Nephron (organoid): ENCODE measurements around the gene NCSTN.

Experiments used
- H3K27ac Mint-ChIP-seq, 3 experiments: 2 replicates each; pipeline ENCODE4 v1.8.0; 2020; ENCODE audit warnings: mixed read lengths in 3 of 3, mild to moderate bottlenecking in 2 of 3, moderate library complexity in 1 of 3
- H3K27me3 Mint-ChIP-seq: 2 replicates; pipeline ENCODE4 v1.8.0; 2021; ENCODE audit warnings: low read depth, mild to moderate bottlenecking, moderate library complexity, mixed read lengths
- H3K36me3 Mint-ChIP-seq: 2 replicates; pipeline ENCODE4 v1.8.0; 2020; ENCODE audit warnings: low read depth, mixed read lengths
- H3K4me1 Mint-ChIP-seq: 2 replicates; pipeline ENCODE4 v1.8.0; 2020; ENCODE audit warnings: mixed read lengths
- H3K4me3 Mint-ChIP-seq, 3 experiments: 2 replicates each; pipeline ENCODE4 v1.8.0; 2020; ENCODE audit warnings: mild to moderate bottlenecking in 3 of 3, mixed read lengths in 3 of 3, moderate library complexity in 2 of 3
- H3K9me3 Mint-ChIP-seq: 2 replicates; pipeline ENCODE4 v1.8.0; 2020; ENCODE audit warnings: mixed read lengths
- CTCF ChIP-seq, 3 experiments: fragments of 200-600 bp; sonication (generic); IDR thresholded peaks; one replicate each; pipeline ENCODE4 v1.5.0; 2021; ENCODE audit warnings: antibody characterized with exemption in 3 of 3; ENCODE audit not compliant: unreplicated experiment in 3 of 3

Gene NCSTN

GRCh38 chr1:160342953-160343869 lies at the start of gene NCSTN, which contains the start of gene COPA:
TSS of gene NCSTN (plus strand) at chr1:160343383. CDS start at chr1:160343397, 14 bp downstream.
TSS of gene COPA (minus strand) at chr1:160343250. CDS start at chr1:160343170, 80 bp downstream.
- Mint-ChIP-seq H3K4me1 (peaks cover 43% of the 10 kb centered on the region), H3K27ac (peak within 1 kb of the TSS; percentile 95 to 99 (median 97)), H3K36me3 (peaks cover 29% of the 10 kb centered on the region), H3K9me3 (no peaks in the 10 kb centered on the region), H3K4me3 (peak within 1 kb of the TSS; percentile 98 to 100 (median 99)), H3K27me3 (no peaks in the 10 kb centered on the region)
- no peak for TF ChIP-seq CTCF (IDR thresholded peaks at IDR 0.05; ENCODE audit: unreplicated experiment in 3 of 3)

- Mint-ChIP-seq H3K27ac (no peak overlapping the region), H3K4me1 (no peaks in the 10 kb centered on the region), H3K4me3 (no peak overlapping the region), H3K27me3 (no peaks in the 10 kb centered on the region), H3K36me3 (peaks cover 86% of the 10 kb centered on the region), H3K9me3 (no peaks in the 10 kb centered on the region)
- no peak for TF ChIP-seq CTCF (IDR thresholded peaks at IDR 0.05; ENCODE audit: unreplicated experiment in 3 of 3)
These were observed 47.1 kb upstream of the NCSTN start for GRCh38 chr1:160296036-160296435.

GRCh38 chr1:160300173-160300572 lies 43.0 kb upstream of the NCSTN start:
- H3K27ac Mint-ChIP-seq: no peak overlapping the region
- no peaks in the 10 kb centered on the region for H3K4me1 Mint-ChIP-seq
- no peak overlapping the region for H3K4me3 Mint-ChIP-seq
- TF ChIP-seq CTCF (IDR thresholded peaks at IDR 0.05; ENCODE audit: unreplicated experiment in 3 of 3): no peak
- no peaks in the 10 kb centered on the region for H3K27me3 Mint-ChIP-seq
- no peaks in the 10 kb centered on the region for H3K9me3 Mint-ChIP-seq
- H3K36me3 Mint-ChIP-seq: peaks cover 65% of the 10 kb centered on the region

GRCh38 chr1:160307118-160307791 lies 35.9 kb upstream of the NCSTN start:
- no peak overlapping the region for H3K4me3 Mint-ChIP-seq
- H3K36me3 Mint-ChIP-seq: peaks cover 71% of the 10 kb centered on the region
- H3K9me3 Mint-ChIP-seq: no peaks in the 10 kb centered on the region
- H3K27ac Mint-ChIP-seq: no peak overlapping the region
- no peaks in the 10 kb centered on the region for H3K4me1 Mint-ChIP-seq
- H3K27me3 Mint-ChIP-seq: no peaks in the 10 kb centered on the region
- TF ChIP-seq CTCF (IDR thresholded peaks at IDR 0.05; ENCODE audit: unreplicated experiment in 3 of 3): no peak

GRCh38 chr1:160308451-160309184 lies 34.6 kb upstream of the NCSTN start:
- Mint-ChIP-seq H3K36me3 (peaks cover 75% of the 10 kb centered on the region), H3K4me1 (no peaks in the 10 kb centered on the region), H3K4me3 (no peak overlapping the region), H3K9me3 (no peaks in the 10 kb centered on the region), H3K27ac (no peak overlapping the region), H3K27me3 (no peaks in the 10 kb centered on the region)
- no peak for TF ChIP-seq CTCF (IDR thresholded peaks at IDR 0.05; ENCODE audit: unreplicated experiment in 3 of 3)
